Kidney (tissue), 14 donors: ENCODE measurements around the gene FABP3. TPM values are rescaled to one million over a fixed set of nuclear protein-coding genes. Genes with fewer than 3 reads are reported as not detected.

Experiments used
- DNase-seq, 5 donors: peaks; one replicate each; pipeline ENCODE4 v3.0.0-alpha.2; 2013 to 2020
- FAIRE-seq: peaks from 2 replicates; lab custom pipeline; 2012; peaks lifted over from hg19 to GRCh38; lab: Jason Lieb, UNC
- H3K27ac ChIP-seq, 2 donors: one replicate each; pipeline ENCODE4 v1.7.0; 2013; ENCODE audit warnings: low read depth in 2 of 2, low read length in 2 of 2, inconsistent platforms in 1 of 2
- H3K27me3 ChIP-seq: one replicate; pipeline ENCODE4 v1.7.1; 2013; ENCODE audit warnings: low read length, inconsistent platforms; ENCODE audit not compliant: control insufficient read depth, insufficient read depth
- H3K36me3 ChIP-seq, 3 donors: one replicate each; pipeline versions ENCODE4 v1.7.0 to v1.7.1; 2013; ENCODE audit warnings: low read length in 3 of 3, control low read depth in 1 of 3, inconsistent platforms in 1 of 3; ENCODE audit not compliant: insufficient read depth in 3 of 3, control insufficient read depth in 2 of 3
- H3K4me1 ChIP-seq, 3 donors: one replicate each; pipeline versions ENCODE4 v1.7.0 to v1.7.1; 2013; ENCODE audit warnings: low read length in 3 of 3, inconsistent platforms in 1 of 3, low read depth in 1 of 3; ENCODE audit not compliant: control insufficient read depth in 2 of 3, insufficient read depth in 2 of 3
- H3K4me3 ChIP-seq, 3 donors: one replicate each; pipeline versions ENCODE4 v1.7.0 to v1.8.1; 2013; ENCODE audit warnings: low read length in 3 of 3, control low read depth in 1 of 3, inconsistent platforms in 1 of 3
- H3K9ac ChIP-seq, 3 donors: one replicate each; pipeline versions ENCODE4 v1.7.0 to v1.7.1; 2013; ENCODE audit warnings: low read length in 3 of 3, control low read depth in 1 of 3, inconsistent platforms in 1 of 3
- H3K9me3 ChIP-seq, 3 donors: one replicate each; pipeline versions ENCODE4 v1.7.0 to v1.7.1; 2013; ENCODE audit warnings: low read length in 3 of 3, control low read depth in 1 of 3, inconsistent platforms in 1 of 3; ENCODE audit not compliant: control insufficient read depth in 2 of 3, insufficient read depth in 1 of 3
- intact Hi-C: fragments of 100-400 bp; cut with DNase I; formaldehyde crosslinking; loops from one replicate; pipeline ENCODE4 v1.11.1; 2022
- polyA plus RNA-seq: library from polyadenylated mRNA; stranded (reverse); fragments of 350-450 nt; fragmentation: Illumina TruSeq; extraction: RNeasy Lipid Tissue Mini Kit (QIAGEN cat#74804); gene quantifications from one replicate; pipeline ENCODE4 v1.2.3, GENCODE V29; 2014; ENCODE audit warnings: low read depth, low replicate concordance; ENCODE audit not compliant: insufficient read depth
- total RNA-seq: library from RNA; stranded (reverse); fragmentation: NEBNext Ultra II Directional; extraction: Animal tissue kit (Norgen Biotek cat#: 25700); gene quantifications from one replicate; pipeline ENCODE4 v1.2.1, GENCODE V29; 2021
- TF ChIP-seq, protein P1 (sequence below): IDR thresholded peaks from 3 replicates; pipeline ENCODE4 v1.5.1; 2012; ENCODE audit warnings: mild to moderate bottlenecking, moderate library complexity, borderline replicate concordance; ENCODE audit not compliant: insufficient read depth; ENCODE audit errors: extremely low read depth
- donor health status: control.
- donor health status: control.
- donor health status: control.
- donor health status: control.
- donor health status: control.
- donor health status: DM: yes; HTN: yes; CAD: no.
- donor health status: Normal renal cell carcinoma (clear cell type).

Gene FABP3
- total and polyA plus RNA-seq, 2 donors from 2014 or later, result 25.0 to 542 TPM

- H3K9ac ChIP-seq, result peak overlapping the region in 2 of 3 donors; percentile 63 to 89
- TF ChIP-seq, protein P1, sequence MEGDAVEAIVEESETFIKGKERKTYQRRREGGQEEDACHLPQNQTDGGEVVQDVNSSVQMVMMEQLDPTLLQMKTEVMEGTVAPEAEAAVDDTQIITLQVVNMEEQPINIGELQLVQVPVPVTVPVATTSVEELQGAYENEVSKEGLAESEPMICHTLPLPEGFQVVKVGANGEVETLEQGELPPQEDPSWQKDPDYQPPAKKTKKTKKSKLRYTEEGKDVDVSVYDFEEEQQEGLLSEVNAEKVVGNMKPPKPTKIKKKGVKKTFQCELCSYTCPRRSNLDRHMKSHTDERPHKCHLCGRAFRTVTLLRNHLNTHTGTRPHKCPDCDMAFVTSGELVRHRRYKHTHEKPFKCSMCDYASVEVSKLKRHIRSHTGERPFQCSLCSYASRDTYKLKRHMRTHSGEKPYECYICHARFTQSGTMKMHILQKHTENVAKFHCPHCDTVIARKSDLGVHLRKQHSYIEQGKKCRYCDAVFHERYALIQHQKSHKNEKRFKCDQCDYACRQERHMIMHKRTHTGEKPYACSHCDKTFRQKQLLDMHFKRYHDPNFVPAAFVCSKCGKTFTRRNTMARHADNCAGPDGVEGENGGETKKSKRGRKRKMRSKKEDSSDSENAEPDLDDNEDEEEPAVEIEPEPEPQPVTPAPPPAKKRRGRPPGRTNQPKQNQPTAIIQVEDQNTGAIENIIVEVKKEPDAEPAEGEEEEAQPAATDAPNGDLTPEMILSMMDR, result no peak
- intact Hi-C loops, result no loop called here
Observed at GRCh38 chr1:31372751-31373055, 173 bp downstream of the FABP3 start.

DNA sequence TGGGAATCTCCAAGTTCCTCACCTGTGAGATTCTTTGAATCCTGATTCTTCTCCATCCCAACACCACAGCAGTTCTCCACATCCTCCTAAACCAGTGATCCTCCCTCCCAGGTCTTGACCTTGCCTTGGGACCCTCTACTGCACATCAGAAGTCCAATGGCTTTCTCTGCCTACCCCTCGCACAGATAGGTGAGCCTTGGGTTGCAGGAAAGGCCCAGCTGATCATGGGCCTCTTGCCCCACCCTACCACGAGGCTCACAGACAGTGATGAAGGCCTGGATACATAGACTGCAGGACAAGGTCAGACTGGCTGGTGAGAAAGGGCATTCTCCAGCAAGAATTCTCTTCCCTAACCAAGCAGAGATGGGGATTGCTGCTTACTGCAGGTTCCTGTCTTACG lies 825 bp downstream of the FABP3 start:
- Histone ChIP-seq H3K36me3 (peaks cover 0 to 9% (median 4%) of the 10 kb centered on the region in 3 donors), H3K4me1 (peaks cover 2 to 52% (median 41%) of the 10 kb centered on the region in 3 donors), H3K27ac (peak overlapping the region; percentile 89 to 98), H3K4me3 (peak overlapping the region in 2 of 3 donors; percentile 49 to 58), H3K27me3 (no peaks in the 10 kb centered on the region), H3K9me3 (no peaks in the 10 kb centered on the region), H3K9ac (peak overlapping the region in 2 of 3 donors; percentile 63 to 89)
- no peak for DNase-seq
- no peak for FAIRE-seq
- TF ChIP-seq, protein P1, result no peak
- intact Hi-C loops, result no loop called here

More at GRCh38 chr1:31372751-31373055, 173 bp downstream of the FABP3 start:
- Histone ChIP-seq H3K27ac (peak overlapping the region; percentile 89 to 98), H3K27me3 (no peaks in the 10 kb centered on the region), H3K9me3 (no peaks in the 10 kb centered on the region), H3K4me3 (peak overlapping the region in 2 of 3 donors; percentile 49 to 58), H3K4me1 (peaks cover 2 to 54% (median 41%) of the 10 kb centered on the region in 3 donors), H3K36me3 (peaks cover 0 to 9% (median 2%) of the 10 kb centered on the region in 3 donors)
- no peak for DNase-seq
- FAIRE-seq, result no peak

DNA sequence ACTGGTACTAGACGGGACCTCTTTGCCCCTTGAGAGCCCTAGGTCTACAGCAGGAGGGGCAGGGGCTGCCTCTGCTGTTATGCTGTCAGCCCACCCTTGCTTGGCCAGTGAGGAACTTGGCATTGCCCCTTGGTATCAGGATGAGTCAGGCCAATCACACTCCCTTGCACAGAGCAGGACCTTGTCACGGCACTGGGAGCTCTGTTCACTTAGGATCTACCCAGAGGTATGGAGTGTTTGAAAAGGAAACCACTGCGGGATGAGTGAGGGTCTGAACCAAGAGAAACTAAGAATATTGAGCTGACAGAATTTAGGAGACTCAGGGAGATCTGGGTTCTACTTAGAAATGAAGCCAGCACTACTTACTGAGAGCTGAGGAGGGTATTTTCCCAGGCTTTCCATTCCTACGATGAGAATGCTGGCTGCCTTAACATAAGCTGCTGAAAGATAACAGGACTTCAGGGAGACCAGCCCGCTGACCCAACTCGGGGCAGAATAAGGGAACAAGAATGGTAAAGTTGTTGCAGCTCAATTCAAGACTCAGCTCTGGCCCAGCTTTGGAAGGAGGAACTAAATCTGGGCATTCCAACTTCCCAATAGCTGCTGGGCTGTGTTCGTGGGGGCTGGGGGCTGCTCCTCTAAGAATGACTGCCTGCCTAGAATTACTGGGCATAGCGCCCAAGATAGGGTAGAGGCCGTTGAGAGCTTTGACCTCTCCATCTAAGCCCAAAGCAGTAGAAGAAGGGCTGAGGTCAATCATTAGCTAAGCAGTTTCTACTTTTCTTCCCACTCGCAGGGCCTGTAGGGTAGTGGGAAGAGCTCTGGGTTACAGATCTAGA lies 1.5 kb downstream of the FABP3 start:
- DNase-seq (peak in 2 of 5 donors; percentile 59 to 79), FAIRE-seq (no peak)
- Histone ChIP-seq H3K27me3 (no peaks in the 10 kb centered on the region), H3K4me1 (peaks cover 2 to 57% (median 47%) of the 10 kb centered on the region in 3 donors), H3K27ac (peak overlapping the region; percentile 89 to 98), H3K9me3 (no peaks in the 10 kb centered on the region), H3K36me3 (peaks cover 0 to 15% (median 8%) of the 10 kb centered on the region in 3 donors), H3K9ac (peak overlapping the region in 2 of 3 donors; percentile 54 to 89), H3K4me3 (peak overlapping the region in 2 of 3 donors; percentile 54 to 58)
- intact Hi-C loops, result no loop called here
- TF ChIP-seq, protein P1, result no peak
